ENCODE results near the gene ZNF469. TPM values are rescaled to one million over a fixed set of nuclear protein-coding genes. Genes with fewer than 3 reads are reported as not detected.

Gene ZNF469
- total RNA-seq, 1 experiment from 2014 or later: 1.7 TPM

- in situ Hi-C loops (cut with HindIII; ENCODE audit: low pct_unique_long_range_greater_than_20kb, low sequenced_read_pairs): no loop called here
- no peak for DNase-seq (ENCODE audit: low read depth)
These were observed 45.4 kb downstream of the ZNF469 start for GRCh38 chr16:88428156-88428555.

GRCh38 chr16:88428616-88429386 is 46.0 kb downstream of the ZNF469 start:
- in situ Hi-C loops (cut with HindIII; ENCODE audit: low pct_unique_long_range_greater_than_20kb, low sequenced_read_pairs): no loop called here
- DNase-seq (ENCODE audit: low read depth): no peak

GRCh38 chr16:88429387-88430184 is 46.8 kb downstream of the ZNF469 start:
- DNase-seq (ENCODE audit: low read depth): no peak
- in situ Hi-C loops (cut with HindIII; ENCODE audit: low pct_unique_long_range_greater_than_20kb, low sequenced_read_pairs): no loop called here

- DNase-seq (ENCODE audit: low read depth): no peak
- in situ Hi-C loops (cut with HindIII; ENCODE audit: low pct_unique_long_range_greater_than_20kb, low sequenced_read_pairs): no loop called here
These were observed 47.4 kb downstream of the ZNF469 start for GRCh38 chr16:88430185-88430523.

- no peak for DNase-seq (ENCODE audit: low read depth)
- in situ Hi-C loops (cut with HindIII; ENCODE audit: low pct_unique_long_range_greater_than_20kb, low sequenced_read_pairs): no loop called here
These were observed 48.0 kb downstream of the ZNF469 start for GRCh38 chr16:88430524-88431446.

- no peak for DNase-seq (ENCODE audit: low read depth)
- in situ Hi-C loops (cut with HindIII; ENCODE audit: low pct_unique_long_range_greater_than_20kb, low sequenced_read_pairs): no loop called here
These were observed 48.9 kb downstream of the ZNF469 start for GRCh38 chr16:88431651-88432050.

- DNase-seq (ENCODE audit: low read depth): no peak
- in situ Hi-C loops (cut with HindIII; ENCODE audit: low pct_unique_long_range_greater_than_20kb, low sequenced_read_pairs): no loop called here
These were observed 49.4 kb downstream of the ZNF469 start for GRCh38 chr16:88432174-88432573.

Other genes with a start within 250 kb of the ZNF469 start
- 0.35 and 1.3 TPM in 2 replicates for gene ZFPM1, start 70.3 kb downstream of the ZNF469 start, total RNA-seq (2014; rRNA removed; shearing (Covaris generic); ENCODE audit: low replicate concordance)
- 14.2 and 16.9 TPM in 2 replicates for gene ZC3H18, start 187.4 kb downstream of the ZNF469 start, total RNA-seq (2014; rRNA removed; shearing (Covaris generic); ENCODE audit: low replicate concordance)

Data from Caki2 (cell line).